SK-N-SH (cell line): Measurements from ENCODE around the gene SFRP5. TPM values are rescaled to one million over a fixed set of nuclear protein-coding genes. Genes with fewer than 3 reads are reported as not detected.

Experiments used
- CTCF ChIA-PET: fragments of 300-600, 350-600 bp; formaldehyde crosslinking; extraction: SDS; loops from one replicate; lab custom pipeline; 2021; lab: Yijun Ruan, JAX
- POLR2A ChIA-PET: fragments of 350-600 bp; sonication (Branson Sonifier 250); formaldehyde crosslinking; extraction: SDS; loops from one replicate; lab custom pipeline; 2020; ENCODE audit warnings: antibody characterized with exemption, inconsistent platforms; lab: Yijun Ruan, JAX
- DNase-seq: peaks from one replicate; pipeline ENCODE4 v3.0.0; 2012
- H2AFZ ChIP-seq: fragments of 200-600 bp; sonication (generic); 2 replicates; pipeline ENCODE4 v1.8.1; 2016; ENCODE audit warnings: antibody characterized with exemption, mild to moderate bottlenecking, low read depth
- H3F3A ChIP-seq: fragments of 200-600 bp; sonication (generic); replicated peaks from 2 replicates; pipeline ENCODE3; 2016; ENCODE audit warnings: antibody characterized with exemption, mild to moderate bottlenecking; ENCODE audit not compliant: insufficient read depth
- H3K27ac ChIP-seq, 2 experiments: fragments of 200-500 bp in 1 of 2; fragments of 200-600 bp in 1 of 2; sonication (Bioruptor generic) in 1 of 2; sonication (generic), shearing (Covaris generic) in 1 of 2; 2 replicates each; pipeline versions ENCODE4 v1.5.1 to v1.6.1; 2014 to 2016; ENCODE audit warnings: low read depth in 2 of 2, inconsistent platforms in 1 of 2, low read length in 1 of 2, mild to moderate bottlenecking in 1 of 2, mixed read lengths in 1 of 2
- H3K27me3 ChIP-seq: fragments of 200-600 bp; sonication (generic), shearing (Covaris generic); 2 replicates; pipeline ENCODE4 v1.6.1; 2016; ENCODE audit warnings: mixed run types; ENCODE audit not compliant: insufficient read depth
- H3K36me3 ChIP-seq, 2 experiments: fragments of 200-500 bp in 1 of 2; fragments of 200-600 bp in 1 of 2; sonication (Bioruptor generic) in 1 of 2; sonication (generic) in 1 of 2; replicated peaks in 1 of 2; 2 replicates each; pipeline versions ENCODE3 to v1.5.1; 2014 to 2016; ENCODE audit warnings: low read length in 1 of 2, mild to moderate bottlenecking in 1 of 2; ENCODE audit not compliant: insufficient read depth in 2 of 2, control insufficient read depth in 1 of 2
- H3K4me1 ChIP-seq, 2 experiments: fragments of 200-500 bp in 1 of 2; fragments of 200-600 bp in 1 of 2; sonication (Bioruptor generic) in 1 of 2; sonication (generic), shearing (Covaris generic) in 1 of 2; 2 replicates each; pipeline versions ENCODE4 v1.5.1 to v1.6.1; 2014 to 2016; ENCODE audit warnings: low read depth in 1 of 2, low read length in 1 of 2, mixed run types in 1 of 2; ENCODE audit not compliant: insufficient read depth in 2 of 2, control insufficient read depth in 1 of 2
- H3K4me2 ChIP-seq: fragments of 200-600 bp; sonication (generic), shearing (Covaris generic); 2 replicates; pipeline ENCODE4 v1.6.1; 2017; ENCODE audit warnings: mixed run types
- H3K4me3 ChIP-seq, 2 experiments: fragments of 200-500 bp in 1 of 2; fragments of 200-600 bp in 1 of 2; sonication (Bioruptor generic) in 1 of 2; sonication (generic), shearing (Covaris generic) in 1 of 2; 2 replicates each; pipeline versions ENCODE4 v1.5.1 to v1.8.1; 2014 to 2016; ENCODE audit warnings: low read depth in 2 of 2, inconsistent platforms in 1 of 2, low read length in 1 of 2, mild to moderate bottlenecking in 1 of 2, mixed read lengths in 1 of 2, moderate library complexity in 1 of 2
- H3K79me2 ChIP-seq: fragments of 200-600 bp; sonication (generic); 2 replicates; pipeline ENCODE4 v1.8.1; 2017; ENCODE audit warnings: mild to moderate bottlenecking; ENCODE audit not compliant: insufficient read depth
- H3K9ac ChIP-seq: fragments of 200-600 bp; sonication (generic); 2 replicates; pipeline ENCODE4 v1.6.1; 2017; ENCODE audit warnings: mixed run types
- H3K9me2 ChIP-seq: fragments of 200-600 bp; sonication (generic); 2 replicates; pipeline ENCODE4 v1.6.1; 2017; ENCODE audit warnings: mixed run types
- H3K9me3 ChIP-seq: fragments of 200-600 bp; sonication (generic); 2 replicates; pipeline ENCODE4 v1.6.1; 2017; ENCODE audit warnings: mixed run types, mild to moderate bottlenecking, moderate library complexity
- H4K20me1 ChIP-seq: fragments of 200-600 bp; sonication (generic); 2 replicates; pipeline ENCODE4 v1.6.1; 2017; ENCODE audit warnings: mild to moderate bottlenecking, mixed run types; ENCODE audit not compliant: insufficient read depth
- CHD2 ChIP-seq: fragments of 150-350 bp; IDR thresholded peaks from 2 replicates; pipeline ENCODE4 v1.6.1; 2018; ENCODE audit warnings: low read length; ENCODE audit not compliant: partially characterized antibody
- CTCF ChIP-seq: fragments of 200-600 bp; sonication (generic); IDR thresholded peaks from 2 replicates; pipeline ENCODE4 v1.6.1; 2017; ENCODE audit warnings: antibody characterized with exemption, mild to moderate bottlenecking, moderate library complexity
- ELF1 ChIP-seq: IDR thresholded peaks from 2 replicates; pipeline ENCODE4 v1.4.0; 2012
- EP300 ChIP-seq, 2 experiments: IDR thresholded peaks; 2 replicates each; pipeline versions ENCODE4 v1.4.0 to v1.6.1; 2012; ENCODE audit warnings: borderline replicate concordance in 1 of 2, low read depth in 1 of 2, low read length in 1 of 2
- EZH2phosphoT487 ChIP-seq: fragments of 200-600 bp; sonication (generic); IDR thresholded peaks from 2 replicates; pipeline ENCODE4 v1.6.1; 2017; ENCODE audit warnings: low read depth, mixed run types, mild to moderate bottlenecking, antibody characterized with exemption, moderate library complexity, borderline replicate concordance
- FOXJ3 ChIP-seq: sonication (generic); formaldehyde crosslinking; IDR thresholded peaks from 2 replicates; pipeline ENCODE4 v1.5.1; 2020; ENCODE audit warnings: mild to moderate bottlenecking, missing genetic modification reagents
- FOXM1 ChIP-seq: IDR thresholded peaks from 2 replicates; pipeline ENCODE4 v1.4.0; 2012; ENCODE audit warnings: low read depth, mild to moderate bottlenecking
- GABPA ChIP-seq: IDR thresholded peaks from 2 replicates; pipeline ENCODE4 v1.4.0; 2012; ENCODE audit warnings: low read depth, mild to moderate bottlenecking
- JUND ChIP-seq: IDR thresholded peaks from 2 replicates; pipeline ENCODE4 v1.4.0; 2012
- MAX ChIP-seq: IDR thresholded peaks from 2 replicates; pipeline ENCODE4 v1.4.0; 2012; ENCODE audit warnings: low read depth
- MEF2A ChIP-seq: IDR thresholded peaks from 2 replicates; pipeline ENCODE4 v1.4.0; 2012; ENCODE audit warnings: low read depth, borderline replicate concordance
- NFIC ChIP-seq: IDR thresholded peaks from 2 replicates; pipeline ENCODE4 v1.4.0; 2012; ENCODE audit warnings: borderline replicate concordance
- PBX3 ChIP-seq: IDR thresholded peaks from 2 replicates; pipeline ENCODE4; 2012
- POLR2AphosphoS5 ChIP-seq: IDR thresholded peaks from 2 replicates; pipeline ENCODE4 v1.6.1; 2012; ENCODE audit warnings: low read depth, low read length
- RCOR1 ChIP-seq: fragments of 150-350 bp; IDR thresholded peaks from 2 replicates; pipeline ENCODE4 v1.6.1; 2017; ENCODE audit warnings: antibody characterized with exemption, low read length
- RFX5 ChIP-seq: IDR thresholded peaks from 2 replicates; pipeline ENCODE4 v1.6.1; 2012; ENCODE audit warnings: mild to moderate bottlenecking, improper control_type of control experiment, low read length
- RXRA ChIP-seq: IDR thresholded peaks from 2 replicates; pipeline ENCODE4 v1.4.0; 2012; ENCODE audit warnings: low read depth, mild to moderate bottlenecking, borderline replicate concordance
- SIN3A ChIP-seq: IDR thresholded peaks from 2 replicates; pipeline ENCODE4 v1.6.1; 2012; ENCODE audit warnings: low read depth, mild to moderate bottlenecking, low read length, moderate library complexity, borderline replicate concordance
- SMC3 ChIP-seq: IDR thresholded peaks from 2 replicates; pipeline ENCODE4 v1.6.1; 2012; ENCODE audit warnings: low read depth, low read length, improper control_type of control experiment
- TAF1 ChIP-seq: IDR thresholded peaks from 2 replicates; pipeline ENCODE4 v1.6.1; 2012; ENCODE audit warnings: low read depth, mild to moderate bottlenecking, low read length, moderate library complexity, borderline replicate concordance
- TCF12 ChIP-seq: IDR thresholded peaks from 2 replicates; pipeline ENCODE4 v1.4.0; 2012
- TEAD4 ChIP-seq: IDR thresholded peaks from 2 replicates; pipeline ENCODE4 v1.4.0; 2012; ENCODE audit warnings: mild to moderate bottlenecking, borderline replicate concordance; ENCODE audit not compliant: insufficient read depth
- USF2 ChIP-seq: fragments of 150-350 bp; IDR thresholded peaks from 2 replicates; pipeline ENCODE4 v1.6.1; 2017; ENCODE audit warnings: antibody characterized with exemption, low read length, low read depth, borderline replicate concordance
- YY1 ChIP-seq: IDR thresholded peaks from 2 replicates; pipeline ENCODE4 v1.4.0; 2012; ENCODE audit warnings: low read depth, mild to moderate bottlenecking
- WGBS: methylation state at CpG from one replicate; pipeline ENCODE4 v1.1.6; 2017; ENCODE audit warnings: low lambda C conversion rate; 5-methylcytosine and 5-hydroxymethylcytosine counted together
- polyA plus RNA-seq, 3 experiments: library from polyadenylated mRNA; depleted of rRNA; stranded (reverse); fragments of >200 nt; gene quantifications; 2 replicates each; pipeline ENCODE4 v1.2.3, GENCODE V29; 2012
- TF ChIP-seq, protein P1 (sequence below): IDR thresholded peaks from 2 replicates; pipeline ENCODE4 v1.4.0; 2012; ENCODE audit warnings: low read depth, borderline replicate concordance

Gene SFRP5
- polyA plus RNA-seq, 1 of the 3 experiments (the other 2 are of a cell fraction) = not detected

DNA sequence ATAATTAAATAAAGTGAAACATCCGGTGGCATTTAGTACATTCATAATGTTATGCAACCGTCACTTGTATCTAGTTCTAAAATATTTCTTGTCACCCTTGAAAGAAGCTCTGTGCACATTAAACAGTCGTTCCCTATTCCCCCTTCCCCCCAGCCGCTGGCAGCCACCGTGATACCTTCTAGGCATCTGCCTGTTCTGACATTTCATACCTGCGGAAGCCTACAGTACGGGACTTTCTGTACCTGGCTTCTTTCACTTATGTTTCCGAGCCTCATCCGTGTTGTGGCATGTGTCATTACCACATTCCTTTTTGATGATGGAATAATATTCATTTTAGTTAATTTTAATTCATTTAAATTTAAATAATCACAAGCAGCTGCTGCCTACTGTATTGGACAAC lies 13.9 kb upstream of the SFRP5 start:
- DNase-seq = no peak
- Histone ChIP-seq H3K79me2 (no peaks in the 10 kb centered on the region), H3K27me3 (no peaks in the 10 kb centered on the region), H3K9me2 (no peaks in the 10 kb centered on the region), H3K4me3 (no peak overlapping the region), H3K9ac (no peak overlapping the region), H2AFZ (no peak overlapping the region), H4K20me1 (no peaks in the 10 kb centered on the region), H3K4me1 (peaks cover 0 to 43% of the 10 kb centered on the region in 2 experiments; a peak in 2 of 4 replicates), H3K9me3 (no peaks in the 10 kb centered on the region), H3K4me2 (no peak overlapping the region), H3K36me3 (no peaks in the 10 kb centered on the region), H3F3A (no peaks in the 10 kb centered on the region), H3K27ac (no peak overlapping the region)
- POLR2A ChIA-PET = no interaction called here
- CTCF ChIA-PET = interaction anchor here (0.8 to 14.3 kb wide), 4 partner anchors 20 to 103 kb away, joined by 3 to 277 read pairs (median 3); no protein-coding TSS in a partner anchor
- no peak for TF ChIP-seq NFIC
- TF ChIP-seq TEAD4 = no peak
- no peak for TF ChIP-seq GABPA
- no peak for TF ChIP-seq EP300 (IDR thresholded peaks at IDR 0.05; ENCODE audit: borderline replicate concordance in 1 of 2, low read depth in 1 of 2, low read length in 1 of 2)
- TF ChIP-seq USF2 = no peak
- no peak for TF ChIP-seq EZH2phosphoT487
- no peak for TF ChIP-seq RXRA
- no peak for TF ChIP-seq ELF1
- TF ChIP-seq PBX3 = no peak
- TF ChIP-seq CTCF = no peak
- TF ChIP-seq SMC3 = no peak
- TF ChIP-seq MEF2A = no peak
- TF ChIP-seq RFX5 = no peak
- no peak for TF ChIP-seq SIN3A
- TF ChIP-seq POLR2AphosphoS5 = no peak
- WGBS = 75% methylated on average over 9 of the region's 9 CpGs

DNA sequence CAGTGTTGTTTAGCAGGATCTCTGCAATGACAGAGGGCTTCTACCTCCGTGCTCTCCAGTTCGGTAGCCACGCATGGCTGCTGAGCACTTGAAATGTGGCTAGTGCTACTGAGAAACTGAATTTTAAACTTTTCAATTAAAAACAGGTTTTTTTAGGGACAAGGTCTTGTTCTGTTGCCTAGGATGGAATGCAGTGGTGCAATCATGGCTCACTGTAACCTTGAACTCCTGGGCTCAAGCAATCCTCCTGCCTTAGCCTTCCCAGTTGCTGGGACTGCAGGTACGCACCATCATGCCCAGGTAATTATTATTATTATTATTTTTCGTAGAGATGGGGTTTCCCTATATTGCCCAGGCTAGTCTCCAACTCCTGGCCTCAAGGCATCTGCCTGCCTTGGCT lies 13.4 kb upstream of the SFRP5 start:
- no peaks in the 10 kb centered on the region for H3K36me3 ChIP-seq
- no peaks in the 10 kb centered on the region for H3K27me3 ChIP-seq
- no peak overlapping the region for H3K27ac ChIP-seq
- DNase-seq = no peak
- no peaks in the 10 kb centered on the region for H4K20me1 ChIP-seq
- H2AFZ ChIP-seq = no peak overlapping the region
- no peaks in the 10 kb centered on the region for H3K79me2 ChIP-seq
- POLR2A ChIA-PET = no interaction called here
- H3K9me3 ChIP-seq = no peaks in the 10 kb centered on the region
- H3K4me3 ChIP-seq = no peak overlapping the region
- H3K9ac ChIP-seq = no peak overlapping the region
- WGBS = 72% methylated on average over 5 of the region's 5 CpGs
- H3K4me2 ChIP-seq = no peak overlapping the region
- CTCF ChIA-PET = interaction anchor here (0.8 to 14.3 kb wide), 3 partner anchors 20 to 104 kb away, joined by 3 to 277 read pairs (median 3); no protein-coding TSS in a partner anchor
- H3K9me2 ChIP-seq = no peaks in the 10 kb centered on the region
- no peaks in the 10 kb centered on the region for H3F3A ChIP-seq
- H3K4me1 ChIP-seq = peaks cover 0 to 46% of the 10 kb centered on the region in 2 experiments; a peak in 2 of 4 replicates
- TF ChIP-seq TAF1 = no peak
- no peak for TF ChIP-seq YY1
- TF ChIP-seq ELF1 = no peak
- TF ChIP-seq, protein P1, sequence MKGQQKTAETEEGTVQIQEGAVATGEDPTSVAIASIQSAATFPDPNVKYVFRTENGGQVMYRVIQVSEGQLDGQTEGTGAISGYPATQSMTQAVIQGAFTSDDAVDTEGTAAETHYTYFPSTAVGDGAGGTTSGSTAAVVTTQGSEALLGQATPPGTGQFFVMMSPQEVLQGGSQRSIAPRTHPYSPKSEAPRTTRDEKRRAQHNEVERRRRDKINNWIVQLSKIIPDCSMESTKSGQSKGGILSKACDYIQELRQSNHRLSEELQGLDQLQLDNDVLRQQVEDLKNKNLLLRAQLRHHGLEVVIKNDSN = no peak
- no peak for TF ChIP-seq FOXM1
- no peak for TF ChIP-seq SMC3
- TF ChIP-seq TCF12 = no peak
- TF ChIP-seq FOXJ3 (CRISPR knock-in tag) = no peak
- TF ChIP-seq EP300 (IDR thresholded peaks at IDR 0.05; ENCODE audit: borderline replicate concordance in 1 of 2, low read depth in 1 of 2, low read length in 1 of 2) = no peak
- TF ChIP-seq CHD2 = no peak
- no peak for TF ChIP-seq RCOR1
- TF ChIP-seq MAX = no peak
- TF ChIP-seq USF2 = no peak
- no peak for TF ChIP-seq JUND
